Lower lobe of right lung (tissue), 2 donors: ENCODE measurements around the gene MYO10. TPM values are rescaled to one million over a fixed set of nuclear protein-coding genes. Genes with fewer than 3 reads are reported as not detected.

Experiments used
- ATAC-seq, 2 donors: fragments of 200-7000 bp; cut with Tn5 transposase; one replicate each; pipeline ENCODE4 v1.9.1; 2020 to 2022; ENCODE audit warnings: mild to moderate bottlenecking in 2 of 2, moderate library complexity in 2 of 2
- DNase-seq: peaks from one replicate; pipeline ENCODE4 v3.0.0-alpha.2; 2020
- H3K27ac ChIP-seq: fragments of 200-600 bp; one replicate; pipeline ENCODE4 v1.8.0; 2022
- H3K27me3 ChIP-seq: fragments of 200-600 bp; one replicate; pipeline ENCODE4 v1.8.0; 2022; ENCODE audit warnings: low read depth
- H3K36me3 ChIP-seq: fragments of 200-600 bp; one replicate; pipeline ENCODE4 v1.8.0; 2022; ENCODE audit warnings: mild to moderate bottlenecking
- H3K4me1 ChIP-seq: fragments of 200-600 bp; one replicate; pipeline ENCODE4 v1.8.0; 2022
- H3K4me3 ChIP-seq: fragments of 200-600 bp; one replicate; pipeline ENCODE4 v1.8.0; 2022; ENCODE audit warnings: mild to moderate bottlenecking
- H3K9me3 ChIP-seq: fragments of 200-600 bp; one replicate; pipeline ENCODE4 v1.8.0; 2022
- intact Hi-C: fragments of 100-400 bp; cut with DNase I; formaldehyde crosslinking; loops from one replicate; pipeline ENCODE4 v1.11.0; 2022
- total RNA-seq: library from RNA; stranded (reverse); fragmentation: NEBNext Ultra II Directional; extraction: Animal tissue kit (Norgen Biotek cat#: 25700); gene quantifications from one replicate; pipeline ENCODE4 v1.2.1, GENCODE V29; 2021
- TF ChIP-seq, protein P1 (sequence below): fragments of 200-600 bp; IDR thresholded peaks from one replicate; pipeline ENCODE4 v1.8.0; 2022; ENCODE audit warnings: antibody characterized with exemption, mild to moderate bottlenecking
- donor health status: DM: no; HTN: yes; CAD: no; lungs with severe emphysema.

The MYO10 gene
- total RNA-seq, 1 donor from 2014 or later = 51.5 TPM

DNA sequence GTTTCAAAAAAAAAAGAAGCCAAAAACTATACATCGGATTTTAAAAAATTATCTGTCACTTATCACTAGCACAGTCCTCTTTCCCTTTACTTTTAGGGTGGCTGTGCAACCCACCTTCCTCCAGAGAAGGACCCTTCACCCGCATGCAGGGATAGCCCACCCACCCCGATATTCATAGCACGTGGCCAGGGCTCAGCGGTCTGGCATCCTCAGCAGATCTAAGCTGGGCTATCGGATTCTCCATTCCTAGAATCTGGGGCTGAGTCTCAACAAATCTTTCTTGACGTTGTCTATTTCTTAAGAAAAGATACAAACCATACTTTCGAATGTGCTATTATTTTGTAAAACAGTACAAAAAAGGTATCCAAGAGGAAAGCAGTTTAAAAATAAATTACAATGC lies 70.9 kb downstream of the MYO10 start:
- ATAC-seq (no peak), DNase-seq (no peak)
- TF ChIP-seq, protein P1, sequence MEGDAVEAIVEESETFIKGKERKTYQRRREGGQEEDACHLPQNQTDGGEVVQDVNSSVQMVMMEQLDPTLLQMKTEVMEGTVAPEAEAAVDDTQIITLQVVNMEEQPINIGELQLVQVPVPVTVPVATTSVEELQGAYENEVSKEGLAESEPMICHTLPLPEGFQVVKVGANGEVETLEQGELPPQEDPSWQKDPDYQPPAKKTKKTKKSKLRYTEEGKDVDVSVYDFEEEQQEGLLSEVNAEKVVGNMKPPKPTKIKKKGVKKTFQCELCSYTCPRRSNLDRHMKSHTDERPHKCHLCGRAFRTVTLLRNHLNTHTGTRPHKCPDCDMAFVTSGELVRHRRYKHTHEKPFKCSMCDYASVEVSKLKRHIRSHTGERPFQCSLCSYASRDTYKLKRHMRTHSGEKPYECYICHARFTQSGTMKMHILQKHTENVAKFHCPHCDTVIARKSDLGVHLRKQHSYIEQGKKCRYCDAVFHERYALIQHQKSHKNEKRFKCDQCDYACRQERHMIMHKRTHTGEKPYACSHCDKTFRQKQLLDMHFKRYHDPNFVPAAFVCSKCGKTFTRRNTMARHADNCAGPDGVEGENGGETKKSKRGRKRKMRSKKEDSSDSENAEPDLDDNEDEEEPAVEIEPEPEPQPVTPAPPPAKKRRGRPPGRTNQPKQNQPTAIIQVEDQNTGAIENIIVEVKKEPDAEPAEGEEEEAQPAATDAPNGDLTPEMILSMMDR = no peak
- intact Hi-C loops = no loop called here
- H3K4me3 ChIP-seq = no peak overlapping the region
- no peaks in the 10 kb centered on the region for H3K27me3 ChIP-seq
- H3K9me3 ChIP-seq = no peaks in the 10 kb centered on the region
- peaks cover 38% of the 10 kb centered on the region for H3K4me1 ChIP-seq
- H3K36me3 ChIP-seq = no peaks in the 10 kb centered on the region
- H3K27ac ChIP-seq = no peak overlapping the region

DNA sequence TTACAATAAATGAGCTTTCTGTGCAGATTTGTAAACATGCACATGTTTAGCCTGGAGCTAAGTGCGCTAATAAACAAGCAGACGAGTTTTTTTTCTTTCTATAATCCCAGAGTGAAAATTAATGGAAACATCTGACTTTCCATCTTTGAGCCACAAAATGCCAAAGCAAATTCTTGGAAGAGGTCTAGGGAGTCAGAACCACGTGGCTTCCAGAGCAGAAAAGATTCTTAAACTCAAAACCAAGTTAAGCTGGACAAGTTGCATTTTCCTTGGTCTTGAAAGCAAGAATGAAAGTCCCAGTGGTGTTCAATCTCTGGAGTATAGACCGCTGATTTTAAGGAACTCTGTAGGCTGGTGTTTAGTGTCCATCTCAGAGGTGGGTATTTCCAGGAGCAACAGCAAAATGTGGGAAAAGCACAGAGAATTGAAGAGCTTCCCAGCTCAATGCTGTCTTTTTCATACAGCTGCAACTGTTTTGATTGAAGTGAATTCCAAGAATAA lies 71.4 kb downstream of the MYO10 start:
- TF ChIP-seq, protein P1 = no peak
- ATAC-seq (no peak), DNase-seq (no peak)
- Histone ChIP-seq H3K4me3 (no peak overlapping the region), H3K27ac (peak overlapping the region; percentile 77), H3K27me3 (no peaks in the 10 kb centered on the region), H3K4me1 (peaks cover 38% of the 10 kb centered on the region), H3K9me3 (no peaks in the 10 kb centered on the region), H3K36me3 (no peaks in the 10 kb centered on the region)
- intact Hi-C loops = no loop called here

DNA sequence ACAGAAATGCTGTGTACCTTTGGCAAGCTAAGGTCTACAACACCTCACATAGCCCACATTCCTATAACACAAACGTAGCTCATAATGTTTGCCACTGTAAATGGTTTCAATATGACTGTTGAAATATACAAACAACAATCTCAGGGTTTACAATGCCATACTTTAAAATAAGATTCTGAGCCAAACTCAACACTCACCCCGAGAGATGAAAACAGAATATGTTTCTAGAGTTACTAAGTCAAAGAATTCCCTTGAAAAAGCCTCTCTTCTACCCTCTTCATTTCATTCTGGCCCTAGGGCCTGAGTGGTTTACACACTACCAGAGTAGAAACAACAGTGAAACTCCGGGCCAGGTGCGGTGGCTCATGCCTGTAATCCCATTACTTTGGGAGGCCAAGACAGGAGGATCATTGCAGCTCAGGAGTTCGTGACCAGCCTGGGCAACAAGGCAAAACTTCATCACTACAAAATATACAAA lies 72.6 kb downstream of the MYO10 start:
- Histone ChIP-seq H3K4me3 (no peak overlapping the region), H3K9me3 (peaks cover 6% of the 10 kb centered on the region), H3K27ac (peak overlapping the region; percentile 77), H3K36me3 (no peaks in the 10 kb centered on the region), H3K27me3 (no peaks in the 10 kb centered on the region), H3K4me1 (peaks cover 38% of the 10 kb centered on the region)
- ATAC-seq (peak; percentile 85 to 90), DNase-seq (peak; percentile 53)
- TF ChIP-seq, protein P1 = no peak
- intact Hi-C loops = no loop called here

DNA sequence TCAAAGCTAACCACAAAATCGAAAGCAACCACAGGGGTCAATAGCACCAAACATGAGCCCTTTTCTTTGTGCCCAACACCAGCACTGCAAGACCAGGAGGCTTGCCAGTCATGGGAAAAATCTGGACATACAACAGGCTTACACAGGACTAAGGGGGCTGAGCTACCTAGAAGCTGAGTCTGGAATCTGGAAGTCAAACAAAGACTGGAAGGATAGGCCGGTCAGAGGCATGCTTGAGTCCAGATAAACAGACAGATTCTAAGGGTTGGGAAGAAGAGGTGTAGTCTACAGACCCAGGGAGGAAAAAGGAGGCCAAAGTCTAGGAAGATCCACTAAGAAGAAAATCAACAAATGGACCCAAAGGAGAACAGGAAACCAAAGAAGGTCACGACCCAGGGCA lies 73.3 kb downstream of the MYO10 start:
- Histone ChIP-seq H3K36me3 (no peaks in the 10 kb centered on the region), H3K4me3 (no peak overlapping the region), H3K27ac (peak overlapping the region; percentile 77), H3K27me3 (no peaks in the 10 kb centered on the region), H3K4me1 (peaks cover 38% of the 10 kb centered on the region), H3K9me3 (peaks cover 6% of the 10 kb centered on the region)
- DNase-seq (no peak), ATAC-seq (peak; percentile 16 to 55)
- TF ChIP-seq, protein P1 = no peak
- intact Hi-C loops = no loop called here

DNA sequence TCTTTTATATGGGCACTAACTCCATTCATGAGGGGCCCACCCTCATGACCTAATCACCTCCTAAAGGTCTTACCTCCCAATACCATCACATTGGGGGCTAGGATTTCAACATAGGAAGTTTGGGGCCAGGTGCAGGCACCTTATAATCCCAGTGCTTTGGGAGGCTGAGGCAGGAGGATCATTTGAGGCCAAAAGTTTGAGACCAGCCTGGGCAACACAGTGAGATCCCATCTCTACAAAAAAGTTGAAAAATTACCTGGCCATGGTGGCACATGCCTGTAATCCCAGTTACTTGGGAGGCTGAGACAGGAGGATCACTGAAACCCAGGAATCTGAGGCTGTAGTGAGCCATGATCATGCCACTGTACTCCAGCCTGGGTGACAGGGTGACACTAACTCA lies 76.7 kb downstream of the MYO10 start:
- Histone ChIP-seq H3K36me3 (no peaks in the 10 kb centered on the region), H3K4me3 (no peak overlapping the region), H3K27ac (no peak overlapping the region), H3K4me1 (peaks cover 48% of the 10 kb centered on the region), H3K27me3 (no peaks in the 10 kb centered on the region), H3K9me3 (peaks cover 6% of the 10 kb centered on the region)
- DNase-seq (no peak), ATAC-seq (no peak)
- TF ChIP-seq, protein P1 = no peak
- intact Hi-C loops = no loop called here

DNA sequence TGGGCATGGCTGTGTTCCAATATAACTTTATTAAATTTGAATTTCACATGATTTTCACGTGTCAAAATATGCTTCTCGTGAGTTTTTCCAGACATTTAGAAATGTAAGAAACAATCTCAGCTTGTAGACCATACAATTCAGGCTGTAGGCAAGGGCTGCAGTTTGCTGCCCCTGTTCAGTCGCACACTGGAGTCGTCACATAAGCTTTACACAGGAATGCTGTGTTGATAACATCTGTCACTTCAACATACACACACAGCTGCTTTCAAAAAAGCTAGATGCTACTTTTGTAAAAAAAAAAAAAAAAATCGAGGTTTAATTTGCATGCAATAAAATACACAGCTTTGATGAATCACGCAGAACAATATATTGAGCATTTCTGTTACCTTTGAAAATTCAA lies 77.9 kb downstream of the MYO10 start:
- intact Hi-C loops = no loop called here
- Histone ChIP-seq H3K27ac (no peak overlapping the region), H3K36me3 (no peaks in the 10 kb centered on the region), H3K9me3 (peaks cover 6% of the 10 kb centered on the region), H3K4me3 (no peak overlapping the region), H3K27me3 (no peaks in the 10 kb centered on the region), H3K4me1 (peaks cover 37% of the 10 kb centered on the region)
- ATAC-seq (no peak), DNase-seq (no peak)
- TF ChIP-seq, protein P1 = no peak
